ENCODE measurements around the gene SLC12A2. TPM values are rescaled to one million over a fixed set of nuclear protein-coding genes. Genes with fewer than 3 reads are reported as not detected.

The SLC12A2 gene
- total and polyA plus RNA-seq, 11 donors: 2.8 to 24.1 (median 14.8) TPM

- no peak overlapping the region for H3K27ac ChIP-seq
- no peaks in the 10 kb centered on the region for H3K27me3 ChIP-seq
- 94 to 98% (median 98%) methylated on average over 2 of the region's 2 CpGs for WGBS, 4 donors
- ATAC-seq (no peak), DNase-seq (no peak)
- peaks cover 0 to 59% (median 18%) of the 10 kb centered on the region in 9 donors for H3K36me3 ChIP-seq
- no peaks in the 10 kb centered on the region for H3K4me1 ChIP-seq
- TF ChIP-seq POLR2A (IDR thresholded peaks at IDR 0.05): no peak
- TF ChIP-seq, protein P1, sequence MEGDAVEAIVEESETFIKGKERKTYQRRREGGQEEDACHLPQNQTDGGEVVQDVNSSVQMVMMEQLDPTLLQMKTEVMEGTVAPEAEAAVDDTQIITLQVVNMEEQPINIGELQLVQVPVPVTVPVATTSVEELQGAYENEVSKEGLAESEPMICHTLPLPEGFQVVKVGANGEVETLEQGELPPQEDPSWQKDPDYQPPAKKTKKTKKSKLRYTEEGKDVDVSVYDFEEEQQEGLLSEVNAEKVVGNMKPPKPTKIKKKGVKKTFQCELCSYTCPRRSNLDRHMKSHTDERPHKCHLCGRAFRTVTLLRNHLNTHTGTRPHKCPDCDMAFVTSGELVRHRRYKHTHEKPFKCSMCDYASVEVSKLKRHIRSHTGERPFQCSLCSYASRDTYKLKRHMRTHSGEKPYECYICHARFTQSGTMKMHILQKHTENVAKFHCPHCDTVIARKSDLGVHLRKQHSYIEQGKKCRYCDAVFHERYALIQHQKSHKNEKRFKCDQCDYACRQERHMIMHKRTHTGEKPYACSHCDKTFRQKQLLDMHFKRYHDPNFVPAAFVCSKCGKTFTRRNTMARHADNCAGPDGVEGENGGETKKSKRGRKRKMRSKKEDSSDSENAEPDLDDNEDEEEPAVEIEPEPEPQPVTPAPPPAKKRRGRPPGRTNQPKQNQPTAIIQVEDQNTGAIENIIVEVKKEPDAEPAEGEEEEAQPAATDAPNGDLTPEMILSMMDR (IDR thresholded peaks at IDR 0.05): no peak
- H3K4me3 ChIP-seq: no peak overlapping the region
- H3K9me3 ChIP-seq: peaks cover 0 to 9% (median 0%) of the 10 kb centered on the region in 12 donors
- intact Hi-C loops (cut with DNase I): no loop called here
These were observed 85.9 kb downstream of the SLC12A2 start for GRCh38 chr5:128169401-128170017.

DNA sequence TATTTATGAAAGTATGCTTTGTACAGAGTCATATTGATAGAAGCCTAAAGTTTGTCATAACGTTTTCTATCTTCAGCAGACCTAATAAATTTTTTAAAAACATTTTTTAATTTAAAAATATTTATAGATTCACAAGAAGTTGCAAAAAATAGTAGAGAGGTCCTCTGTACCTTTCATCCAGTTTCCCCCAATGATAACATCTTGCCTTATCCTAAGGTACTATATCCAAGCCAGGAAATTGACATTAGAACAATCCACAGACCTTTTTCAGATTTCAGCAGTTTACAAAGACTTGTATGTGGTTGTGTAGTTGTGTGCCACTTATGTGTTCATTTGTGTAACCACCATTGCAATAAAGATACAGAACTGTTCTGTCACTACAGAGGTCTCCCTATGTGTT, 88.5 kb downstream of the SLC12A2 start:
- Histone ChIP-seq H3K4me1 (no peaks in the 10 kb centered on the region), H3K27me3 (no peaks in the 10 kb centered on the region), H3K4me3 (no peak overlapping the region), H3K9me3 (peaks cover 0 to 9% (median 0%) of the 10 kb centered on the region in 12 donors), H3K27ac (no peak overlapping the region), H3K36me3 (peaks cover 0 to 78% (median 18%) of the 10 kb centered on the region in 9 donors)
- 88 to 96% (median 93%) methylated on average over 1 of the region's 1 CpG for WGBS, 4 donors
- DNase-seq: no peak
- intact Hi-C loops (cut with DNase I): no loop called here
- ATAC-seq: no peak
- TF ChIP-seq, protein P1 (IDR thresholded peaks at IDR 0.05): no peak
- TF ChIP-seq POLR2A (IDR thresholded peaks at IDR 0.05): no peak

GRCh38 chr5:128174951-128175350, 91.4 kb downstream of the SLC12A2 start:
- no peak for DNase-seq
- Histone ChIP-seq H3K4me3 (no peak overlapping the region), H3K36me3 (peaks cover 0 to 80% (median 27%) of the 10 kb centered on the region in 9 donors), H3K4me1 (no peaks in the 10 kb centered on the region), H3K9me3 (peaks cover 0 to 9% (median 0%) of the 10 kb centered on the region in 12 donors), H3K27ac (no peak overlapping the region), H3K27me3 (no peaks in the 10 kb centered on the region)
- ATAC-seq: no peak
- intact Hi-C loops (cut with DNase I): loop anchor here in 1 of 10 donors (5.0 kb wide), 1 partner anchor 38 kb away; no protein-coding TSS in a partner anchor
- no peak for TF ChIP-seq POLR2A (IDR thresholded peaks at IDR 0.05)
- TF ChIP-seq, protein P1 (IDR thresholded peaks at IDR 0.05): no peak
- 92 to 96% (median 93%) methylated on average over 2 of the region's 2 CpGs for WGBS, 4 donors

DNA sequence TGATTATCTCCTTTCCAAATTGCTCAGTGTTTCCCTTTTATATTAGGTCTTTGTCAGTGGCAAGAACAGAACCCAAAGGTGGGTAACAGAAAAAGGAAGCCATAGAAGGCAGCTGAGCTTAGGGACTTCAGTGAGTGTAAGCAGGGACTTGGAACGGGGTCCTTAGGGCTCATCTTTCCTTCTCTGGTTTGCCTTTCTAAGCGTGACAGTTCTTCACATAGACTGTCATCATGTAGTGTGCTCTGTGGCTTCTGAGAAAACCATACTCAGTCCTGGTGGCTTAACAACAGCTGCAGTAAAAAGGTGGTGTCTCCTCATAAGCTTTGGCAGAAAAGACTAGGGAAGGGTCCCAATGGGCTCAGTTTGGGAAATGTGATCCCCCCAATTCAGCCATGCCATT, 108.8 kb downstream of the SLC12A2 start:
- Histone ChIP-seq H3K27ac (no peak overlapping the region), H3K4me3 (no peak overlapping the region), H3K9me3 (no peaks in the 10 kb centered on the region), H3K4me1 (peaks cover 0 to 10% (median 0%) of the 10 kb centered on the region in 12 donors), H3K36me3 (peaks cover 0 to 47% (median 5%) of the 10 kb centered on the region in 9 donors), H3K27me3 (no peaks in the 10 kb centered on the region)
- WGBS, 4 donors: 96 to 98% (median 97%) methylated on average over 2 of the region's 2 CpGs
- ATAC-seq (no peak), DNase-seq (no peak)
- intact Hi-C loops (cut with DNase I): loop anchor here in 1 of 10 donors (10.0 kb wide), 1 partner anchor 318 kb away; no protein-coding TSS in a partner anchor
- TF ChIP-seq, protein P1 (IDR thresholded peaks at IDR 0.05): no peak
- TF ChIP-seq POLR2A (IDR thresholded peaks at IDR 0.05): no peak
